ENCODE data around the gene EMP2. TPM values are rescaled to one million over a fixed set of nuclear protein-coding genes. Genes with fewer than 3 reads are reported as not detected.
"Not testable (repeated sequence)": the region's sequence is repeated elsewhere in the genome, so short reads cannot be mapped to it uniquely, and the experiment has no call there.

Gene EMP2
- total RNA-seq, 1 donor from 2014 or later = 6.0 TPM

DNA sequence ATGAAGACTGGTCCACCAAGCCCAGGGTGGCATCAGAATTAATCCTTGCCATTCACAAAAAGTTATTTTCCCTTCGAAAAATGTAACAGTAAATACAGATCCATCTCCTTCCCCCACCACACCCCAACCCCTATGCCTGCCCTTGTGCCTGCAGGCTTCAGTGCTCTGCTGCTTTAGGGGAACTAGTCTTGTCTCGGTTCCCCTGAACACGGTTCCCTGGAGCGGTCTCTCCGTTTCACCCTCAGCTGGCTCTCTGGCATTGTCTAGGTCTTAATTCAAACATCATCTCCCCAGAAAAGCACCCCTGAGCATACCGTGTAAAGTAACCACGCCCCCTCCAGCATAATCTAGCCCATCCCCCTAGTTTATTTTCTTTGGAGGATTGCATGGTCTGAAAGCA is 25.8 kb downstream of the EMP2 start:
- no peak for DNase-seq (ENCODE audit: extremely low read depth, low read depth, low spot score)

DNA sequence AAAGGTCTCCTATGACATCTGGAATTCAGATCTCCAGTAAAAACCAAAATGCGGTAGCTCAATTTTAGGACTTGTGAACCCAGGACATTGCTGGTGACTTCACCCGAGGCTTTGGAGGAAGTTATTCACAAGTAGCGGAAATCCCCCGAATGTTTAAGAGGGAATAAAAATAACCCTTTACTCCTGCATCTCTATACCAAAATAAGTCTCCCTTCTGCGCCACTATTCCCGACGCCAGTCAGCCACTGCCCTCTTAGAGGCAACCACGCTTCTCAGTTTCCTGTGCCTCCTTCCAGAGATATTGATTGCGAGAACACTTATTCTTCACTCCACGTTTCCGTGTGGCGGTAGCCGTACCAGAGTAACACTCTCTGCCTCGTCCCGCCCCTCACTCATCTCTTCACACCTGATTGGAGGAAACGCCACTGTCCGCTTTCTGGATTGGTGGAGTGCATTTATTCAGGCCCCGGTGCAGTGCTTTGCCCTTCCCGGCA is 27.4 kb downstream of the EMP2 start:
- DNase-seq (ENCODE audit: extremely low read depth, low read depth, low spot score) = no peak

DNA sequence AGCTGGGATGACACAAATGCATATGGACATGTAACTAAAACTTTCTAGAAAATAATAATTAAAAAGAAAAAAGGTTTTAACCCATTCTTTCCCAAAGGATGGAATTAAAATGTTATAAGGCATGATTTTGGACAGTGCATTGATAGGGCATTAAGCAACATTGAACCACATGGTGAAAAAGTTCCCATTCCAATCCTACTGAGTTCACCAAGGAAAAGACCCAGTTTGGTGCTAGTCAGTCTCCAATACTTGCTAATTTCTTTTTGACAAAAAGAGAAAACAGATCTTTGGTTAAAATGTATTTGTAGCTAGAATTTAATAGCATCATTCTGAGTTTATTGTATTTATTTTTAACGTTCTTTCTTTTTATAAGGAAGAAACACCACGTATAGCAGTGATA is 28.1 kb downstream of the EMP2 start:
- DNase-seq (ENCODE audit: extremely low read depth, low read depth, low spot score) = no peak

DNA sequence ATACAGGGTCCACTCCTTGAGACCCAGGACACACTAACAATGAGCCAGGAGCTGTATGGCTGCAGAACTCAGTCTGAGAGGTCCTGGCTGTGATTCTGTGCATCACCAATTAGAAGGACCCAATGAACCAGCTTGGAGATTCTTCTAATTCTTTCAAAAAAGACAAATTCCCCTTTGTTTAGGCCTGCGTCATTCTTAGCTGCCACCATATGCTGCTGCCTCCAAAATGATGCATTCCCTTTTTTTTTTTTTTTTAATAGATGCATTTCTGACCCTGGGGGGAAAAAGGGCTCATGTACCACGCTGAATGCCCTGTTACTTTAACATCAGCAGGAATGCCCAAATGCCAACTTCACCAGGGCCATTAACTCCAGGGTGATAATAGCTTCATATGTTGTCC is 28.5 kb downstream of the EMP2 start:
- no peak for DNase-seq (ENCODE audit: extremely low read depth, low read depth, low spot score)

DNA sequence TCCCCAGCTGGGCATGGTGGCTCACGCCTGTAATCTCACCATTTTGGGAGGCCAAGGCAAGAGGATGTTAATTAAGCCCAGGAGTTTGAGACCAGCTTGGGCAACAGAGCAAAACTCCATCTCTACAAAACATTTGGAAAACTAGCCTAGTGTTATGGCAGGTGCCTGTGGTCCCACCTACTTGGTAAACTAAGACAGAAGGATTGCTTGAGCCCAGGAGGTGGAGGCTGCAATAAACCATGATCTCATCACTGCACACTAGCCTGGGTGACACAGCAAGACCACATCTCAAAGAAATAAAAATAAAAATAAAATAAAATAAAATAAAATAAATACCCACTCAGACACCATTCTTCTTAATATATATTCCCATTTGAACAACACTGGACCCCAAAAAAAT is 32.0 kb downstream of the EMP2 start:
- DNase-seq (ENCODE audit: extremely low read depth, low read depth, low spot score) = no peak

DNA sequence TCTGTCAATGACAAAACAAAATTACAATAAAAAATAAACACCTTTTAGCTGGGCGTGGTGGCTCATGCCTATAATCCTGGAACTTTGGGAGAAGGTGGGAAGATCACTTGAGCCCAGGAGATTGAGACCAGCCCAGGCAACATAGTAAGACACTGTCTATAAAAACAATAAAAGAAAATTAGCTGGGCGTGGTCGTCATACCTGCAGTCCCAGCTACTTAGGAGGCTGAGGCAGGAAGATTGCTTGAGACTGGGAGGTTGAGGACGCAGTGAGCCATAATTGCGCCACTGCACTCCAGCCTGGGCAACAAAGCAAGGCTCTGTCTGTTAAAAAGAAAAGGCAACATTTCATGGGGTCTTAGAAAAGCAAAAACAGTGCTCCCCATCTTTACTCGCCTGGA is 32.7 kb downstream of the EMP2 start:
- no peak for DNase-seq (ENCODE audit: extremely low read depth, low read depth, low spot score)

DNA sequence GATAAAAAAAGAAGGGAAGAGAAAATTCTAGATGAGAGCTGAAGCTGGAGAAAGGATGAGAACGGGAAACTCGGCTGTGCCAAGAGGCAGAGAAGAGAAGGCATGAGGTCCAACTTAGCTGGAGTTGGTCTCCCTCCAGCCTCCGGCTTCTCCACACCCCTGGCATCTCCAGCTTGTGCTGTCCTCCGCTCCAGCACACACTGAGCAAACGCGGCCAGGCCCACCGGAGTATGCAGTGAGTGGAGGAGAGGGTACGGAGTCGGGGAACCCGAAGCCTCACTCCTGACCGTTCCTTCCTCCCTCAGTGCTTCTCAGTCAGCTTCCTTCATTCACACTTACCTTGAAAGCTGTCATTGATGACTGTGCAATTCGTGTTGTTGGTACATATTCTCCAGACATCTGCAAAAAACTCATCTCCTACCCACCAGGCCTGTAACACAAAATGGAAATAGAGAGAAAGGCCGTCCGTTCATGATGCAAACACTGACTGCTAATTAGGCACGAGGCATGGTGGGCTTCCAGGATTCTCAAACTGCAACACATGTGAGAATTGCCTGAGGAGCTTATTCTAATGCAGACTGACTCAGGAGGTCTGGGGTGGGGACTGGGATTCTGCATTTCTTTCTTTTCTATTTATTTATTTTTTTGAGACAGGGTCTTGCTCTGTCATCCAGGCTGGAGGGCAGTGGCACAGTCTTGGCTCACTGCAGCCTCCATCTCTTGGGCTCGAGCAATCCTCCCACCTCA is 37.0 kb downstream of the EMP2 start:
- DNase-seq (ENCODE audit: extremely low read depth, low read depth, low spot score) = no peak

DNA sequence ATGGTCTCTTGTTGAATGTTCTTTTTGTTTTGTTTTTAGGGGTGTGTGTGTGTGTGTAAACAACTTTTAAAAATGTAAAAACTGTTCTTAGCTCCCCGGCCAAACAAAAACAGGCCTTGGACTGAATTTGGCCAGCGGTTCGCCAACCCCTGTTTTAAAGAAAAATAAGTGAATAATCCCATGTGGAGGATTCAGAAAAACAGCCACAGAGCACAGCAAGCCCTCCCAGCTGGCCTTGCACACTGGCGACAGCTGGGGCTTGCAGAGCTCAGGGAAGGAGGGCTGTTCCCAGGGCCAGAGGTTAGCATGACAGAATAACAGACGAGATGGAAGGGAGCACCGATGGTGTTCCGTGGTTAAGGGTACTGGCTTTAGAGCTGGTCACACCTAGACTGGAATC is 39.0 kb downstream of the EMP2 start:
- DNase-seq (ENCODE audit: extremely low read depth, low read depth, low spot score) = no peak

DNA sequence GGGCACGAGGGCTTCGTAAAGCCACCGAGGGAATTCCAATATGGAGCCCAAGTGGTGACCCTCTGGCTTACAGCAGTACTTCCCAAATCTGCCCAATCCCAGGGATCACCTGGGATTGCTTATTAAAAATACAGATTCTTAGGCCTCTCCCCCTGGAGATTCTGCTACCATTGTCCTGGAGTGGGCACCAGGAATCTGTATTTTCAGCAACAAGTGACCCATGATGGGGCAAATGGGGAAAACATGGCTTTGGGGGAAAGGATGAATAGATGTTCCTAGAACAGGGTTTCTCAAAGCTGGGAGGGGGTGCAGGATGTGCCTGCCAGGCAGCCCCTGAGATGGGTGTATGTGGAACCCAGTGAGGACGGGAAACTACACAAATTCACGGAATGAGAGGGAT is 40.6 kb downstream of the EMP2 start:
- no peak for DNase-seq (ENCODE audit: extremely low read depth, low read depth, low spot score)

DNA sequence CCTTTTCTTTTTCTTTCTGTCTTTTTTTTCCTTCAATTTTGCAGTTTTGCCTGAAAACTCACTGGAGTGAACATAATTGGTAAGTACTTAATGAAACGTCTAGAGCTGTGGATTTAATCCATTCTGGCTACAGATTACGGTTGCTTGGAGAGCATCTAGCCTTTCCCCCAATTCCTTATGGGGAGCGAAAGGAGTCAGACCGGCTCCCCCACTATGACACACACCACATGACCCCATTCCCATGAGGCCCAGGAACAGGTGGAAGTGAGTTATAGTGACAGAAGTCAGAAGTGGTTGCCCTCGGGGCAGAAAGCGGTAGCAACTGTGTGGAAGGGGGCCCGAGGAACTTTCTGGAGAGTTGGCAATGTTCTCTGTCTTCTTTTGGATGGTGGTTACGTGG is 41.2 kb downstream of the EMP2 start:
- DNase-seq (ENCODE audit: extremely low read depth, low read depth, low spot score) = no peak

DNA sequence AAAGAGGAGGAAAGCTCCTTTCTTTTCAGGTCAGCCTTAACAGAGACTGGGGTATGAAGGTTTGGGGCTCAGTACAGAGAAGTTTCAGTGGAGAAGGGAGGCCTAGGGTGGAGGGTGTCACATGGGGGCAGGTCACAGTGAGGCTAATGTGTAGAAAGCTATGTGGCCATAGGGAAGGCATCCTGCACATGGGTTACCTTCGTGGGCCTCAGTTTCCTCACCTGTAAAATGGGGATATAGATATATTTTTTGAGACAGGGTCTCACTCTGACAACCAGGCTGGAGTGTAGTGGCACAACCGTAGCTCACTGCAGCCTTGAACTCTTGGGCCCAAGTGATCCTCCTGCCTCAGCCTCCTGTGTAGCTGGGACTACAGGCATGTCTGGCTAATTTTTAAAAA is 41.8 kb downstream of the EMP2 start:
- DNase-seq (ENCODE audit: extremely low read depth, low read depth, low spot score) = no peak

DNA sequence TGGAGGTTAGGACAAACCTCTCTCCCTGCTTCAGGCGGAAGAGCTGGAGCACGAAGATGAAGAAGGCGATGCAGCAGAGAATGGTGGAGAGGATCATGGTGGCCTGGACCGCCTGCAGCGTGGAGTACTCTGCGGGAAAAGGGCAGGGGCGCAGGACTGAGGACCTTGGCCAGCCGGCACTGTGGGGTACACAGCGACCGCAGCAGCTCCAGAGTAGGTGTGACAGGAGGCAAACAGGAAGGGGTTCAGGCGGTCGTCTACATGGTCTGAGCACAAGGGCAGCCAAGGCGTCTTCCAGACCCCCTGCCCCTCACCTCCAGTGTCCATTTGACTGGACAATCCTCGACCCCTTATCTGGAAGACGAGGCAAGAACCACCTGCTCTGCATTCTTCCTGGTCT is 42.5 kb downstream of the EMP2 start:
- DNase-seq (ENCODE audit: extremely low read depth, low read depth, low spot score) = no peak

DNA sequence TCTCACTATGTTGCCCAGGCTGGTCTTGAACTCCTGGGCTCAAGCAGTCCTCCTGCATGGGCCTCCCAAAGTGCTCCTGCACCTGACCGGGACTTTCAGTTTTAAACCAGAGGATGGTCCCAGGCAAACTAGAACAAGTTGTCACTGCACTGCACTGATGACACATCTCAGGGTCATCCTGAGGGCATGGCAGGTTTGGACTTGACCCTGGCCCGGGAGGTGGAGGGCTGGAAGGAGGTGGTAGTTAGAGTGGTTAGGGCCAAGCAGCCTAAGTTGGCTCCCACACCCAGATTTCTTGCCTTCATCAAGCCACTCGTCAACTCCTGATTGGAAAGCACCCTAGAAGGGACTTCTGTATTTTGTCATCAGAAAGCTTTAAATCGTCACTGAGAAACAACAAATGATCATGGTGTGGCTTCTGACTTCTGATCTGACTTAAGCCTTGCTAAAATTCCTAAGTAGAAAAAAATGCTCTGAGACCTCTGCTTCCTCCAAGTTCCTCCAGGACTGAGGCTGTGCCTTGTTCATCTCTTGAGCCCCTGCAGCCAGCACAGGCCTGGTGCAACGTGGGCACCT is 43.5 kb downstream of the EMP2 start:
- DNase-seq (ENCODE audit: extremely low read depth, low read depth, low spot score) = no peak

DNA sequence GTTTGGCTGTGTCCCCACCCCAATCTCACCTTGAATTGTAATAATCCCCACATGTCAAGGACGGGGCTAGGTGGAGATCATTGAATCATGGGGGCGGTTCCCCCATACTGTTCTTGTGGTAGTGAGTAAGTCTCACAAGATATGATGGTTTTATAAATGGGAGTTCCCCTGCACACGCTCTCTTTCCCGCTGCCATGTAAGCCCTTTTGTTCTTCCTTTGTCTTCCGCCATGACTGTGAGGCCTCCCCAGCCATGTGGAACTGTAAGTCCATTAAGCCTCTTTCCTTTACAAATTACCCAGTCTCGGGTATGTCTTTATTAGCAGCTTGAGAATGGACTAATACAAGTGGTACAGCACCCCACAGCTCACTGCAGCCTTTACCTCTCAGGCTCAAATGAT is 44.1 kb downstream of the EMP2 start:
- not testable (repeated sequence) for DNase-seq (ENCODE audit: extremely low read depth, low read depth, low spot score)

DNA sequence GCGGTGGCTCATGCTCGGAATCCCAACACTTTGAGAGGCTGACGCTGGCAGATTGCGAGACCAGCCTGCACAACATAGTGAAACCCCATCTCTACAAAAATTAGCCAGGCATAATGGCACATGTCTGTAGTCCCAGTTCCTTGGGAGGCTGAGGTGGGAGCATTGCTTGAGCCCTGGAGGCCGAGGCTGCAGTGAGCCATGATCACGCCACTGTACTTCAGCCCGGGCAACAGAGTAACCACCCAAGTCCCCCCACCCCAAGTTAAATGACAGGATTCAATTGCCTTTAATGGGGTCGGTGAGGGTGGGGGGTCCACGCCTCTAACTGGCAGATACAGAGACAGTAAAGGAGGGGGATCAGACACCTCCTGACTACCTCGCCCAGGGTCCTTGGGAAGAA is 44.9 kb downstream of the EMP2 start:
- DNase-seq (ENCODE audit: extremely low read depth, low read depth, low spot score) = no peak

DNA sequence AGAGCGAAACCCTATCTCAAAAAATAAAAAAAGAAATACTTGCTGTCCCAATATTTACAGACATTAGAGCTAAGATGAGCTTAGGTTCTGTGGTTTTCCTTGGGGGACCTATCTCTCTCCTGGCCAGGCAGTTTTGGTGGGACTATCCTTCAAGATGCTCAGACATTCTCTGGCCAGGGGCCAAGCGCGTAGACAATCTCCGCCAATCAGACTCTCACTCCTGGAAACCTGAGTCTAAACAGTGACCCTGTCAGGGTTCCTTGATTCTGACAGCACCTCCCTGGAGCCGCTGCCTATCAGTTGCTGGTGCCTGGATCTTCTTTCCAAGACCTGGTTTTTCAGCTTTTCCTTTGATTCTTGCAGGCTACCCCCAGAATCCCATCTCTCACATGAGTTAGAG is 45.6 kb downstream of the EMP2 start:
- DNase-seq (ENCODE audit: extremely low read depth, low read depth, low spot score) = no peak

DNA sequence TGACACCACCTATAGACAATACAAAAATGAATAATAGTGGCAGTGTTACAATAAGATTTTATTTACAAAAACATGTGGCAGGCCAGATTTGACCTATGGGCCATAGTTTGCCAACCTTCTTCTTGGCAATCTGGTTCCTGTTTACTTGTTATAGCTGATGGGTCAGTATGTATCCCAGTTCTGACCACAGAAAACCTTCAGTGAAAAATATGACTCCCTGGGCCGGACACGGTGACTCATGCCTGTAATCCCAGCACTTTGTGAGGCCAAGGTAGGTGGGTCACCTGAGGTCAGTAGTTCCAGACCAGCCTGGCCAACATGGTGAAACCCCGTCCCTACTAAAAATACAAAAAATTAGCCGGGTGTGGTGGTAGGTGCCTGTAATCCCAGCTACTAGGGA is 46.8 kb downstream of the EMP2 start:
- not testable (repeated sequence) for DNase-seq (ENCODE audit: extremely low read depth, low read depth, low spot score)

DNA sequence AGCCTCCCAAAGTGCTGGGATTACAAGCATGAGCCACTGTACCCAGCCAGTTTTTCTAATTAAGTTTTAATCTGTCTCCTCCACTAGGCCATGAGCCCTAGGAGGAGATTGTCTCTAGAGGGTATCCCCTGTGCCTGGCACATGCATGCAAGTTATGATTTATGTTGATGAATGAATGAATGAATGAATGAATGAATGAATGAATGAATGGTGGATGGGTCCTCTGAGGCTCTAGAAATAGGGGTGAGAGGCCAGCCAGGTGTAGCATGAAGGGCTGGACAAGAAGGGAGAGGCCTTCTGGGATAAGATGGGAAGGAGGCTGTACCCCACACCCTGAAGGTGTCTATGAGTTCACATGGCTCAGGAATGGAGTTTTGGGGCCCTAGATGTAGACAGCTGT is 48.8 kb downstream of the EMP2 start:
- no peak for DNase-seq (ENCODE audit: extremely low read depth, low read depth, low spot score)

DNA sequence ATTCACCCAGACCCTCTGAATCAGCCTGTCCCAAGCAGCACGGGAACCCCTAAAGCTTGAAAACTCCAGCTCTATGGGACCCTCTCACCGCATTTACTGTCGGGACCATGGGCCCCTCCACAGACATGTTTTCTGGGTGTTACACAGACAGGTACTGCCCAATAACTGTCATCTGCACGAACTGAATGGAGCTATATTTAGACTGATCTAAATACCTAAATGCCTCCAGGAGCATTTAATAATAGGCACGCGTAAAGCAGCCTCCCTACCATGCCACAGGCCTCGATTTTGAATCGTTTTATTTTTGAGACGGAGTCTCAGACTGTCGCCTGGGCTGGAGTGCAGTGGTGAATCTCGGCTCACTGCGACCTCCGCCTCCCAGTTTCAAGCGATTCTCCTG is 49.7 kb downstream of the EMP2 start:
- DNase-seq (ENCODE audit: extremely low read depth, low read depth, low spot score) = no peak

DNA sequence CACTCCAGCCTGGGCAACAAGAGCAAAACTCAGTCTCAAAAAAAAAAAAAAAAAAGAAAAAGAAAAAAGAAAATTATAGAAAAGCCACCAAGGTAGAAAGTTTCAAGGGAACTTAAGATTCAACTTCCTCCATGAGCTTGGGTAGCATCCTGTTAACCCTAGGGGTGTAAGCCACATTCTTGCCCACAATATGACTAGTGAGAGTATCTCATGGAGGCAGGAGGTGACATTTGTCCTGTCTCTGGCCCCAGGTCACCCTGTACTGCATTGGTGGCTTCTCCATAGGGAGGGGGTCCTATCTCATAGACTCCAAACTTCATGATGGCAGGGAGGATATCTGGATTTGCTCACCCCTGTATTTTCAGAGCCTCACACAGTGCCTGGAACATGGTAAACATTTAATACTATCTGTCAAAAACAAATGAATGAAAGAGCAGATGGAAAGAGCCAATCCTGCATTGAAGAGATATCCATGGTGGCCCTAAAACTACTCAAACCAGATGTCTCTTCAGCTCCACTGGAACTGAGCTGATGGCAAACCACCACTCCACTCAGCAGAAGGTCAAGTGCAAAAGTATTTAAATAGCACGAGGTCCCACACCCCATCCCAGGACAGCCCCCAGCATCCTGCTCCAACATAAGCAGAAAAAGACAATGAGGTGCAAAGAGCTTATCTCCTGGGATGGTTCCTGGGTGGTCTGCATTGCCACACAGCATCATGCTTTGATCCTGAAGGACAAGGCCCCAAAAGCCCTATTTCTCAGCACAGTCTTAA is 50.3 kb downstream of the EMP2 start:
- DNase-seq (ENCODE audit: extremely low read depth, low read depth, low spot score) = no peak

DNA sequence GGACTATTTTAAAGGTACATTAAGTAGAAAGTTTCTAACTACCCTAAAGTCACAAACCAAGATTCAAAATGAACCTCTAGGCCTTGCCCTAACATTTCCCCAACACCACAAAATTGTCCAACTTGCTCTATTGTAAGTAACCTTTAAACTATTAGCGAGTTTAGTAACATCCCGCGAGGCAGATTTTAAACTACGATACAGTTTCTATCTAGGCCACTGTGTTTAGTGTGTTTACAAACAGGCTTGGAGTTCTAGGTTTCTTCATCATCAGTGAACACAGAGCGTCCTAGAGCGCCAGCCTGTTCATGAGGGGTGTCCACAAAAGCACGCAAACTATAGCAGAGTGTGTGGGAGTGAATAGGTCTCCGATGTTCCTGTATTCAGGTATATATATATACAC is 51.8 kb downstream of the EMP2 start:
- DNase-seq (ENCODE audit: extremely low read depth, low read depth, low spot score) = no peak

DNA sequence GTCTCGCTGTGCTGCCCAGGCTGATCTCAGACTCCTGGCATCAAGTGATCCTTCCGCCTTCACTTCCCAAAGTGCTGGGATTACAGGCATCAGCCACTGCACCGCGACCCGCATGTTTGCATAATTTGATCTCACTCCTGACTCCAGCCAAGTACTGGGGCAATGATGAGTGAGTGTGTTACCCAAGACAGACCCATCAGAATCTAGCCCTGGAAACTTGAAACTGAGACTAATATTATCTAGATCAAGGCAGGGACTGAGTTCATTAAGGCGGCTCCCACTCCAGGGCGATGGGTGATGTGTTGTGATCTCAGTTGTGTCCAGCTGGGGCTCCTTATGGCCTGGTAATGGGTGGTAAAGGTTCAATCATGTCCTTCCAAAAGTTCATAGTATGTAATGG is 53.4 kb downstream of the EMP2 start:
- no peak for DNase-seq (ENCODE audit: extremely low read depth, low read depth, low spot score)
